Trophoblast cell (in vitro differentiated cells and primary cell): Measurements from ENCODE around the gene SLX4IP.

Experiments used
- DNase-seq, 2 donors: peaks; one replicate each; pipeline ENCODE4 v3.0.0-alpha.2; 2016
- H2AFZ ChIP-seq: 2 replicates; pipeline ENCODE4 v1.6.1; 2013; ENCODE audit warnings: low read length, moderate library complexity, mild to moderate bottlenecking; ENCODE audit not compliant: insufficient read depth, poor library complexity
- H2AK5ac ChIP-seq: 2 replicates; pipeline ENCODE4 v1.6.1; 2013; ENCODE audit warnings: mild to moderate bottlenecking, low read length
- H2BK120ac ChIP-seq: 2 replicates; pipeline ENCODE4 v1.6.1; 2013; ENCODE audit warnings: low read length, mild to moderate bottlenecking, moderate library complexity; ENCODE audit not compliant: insufficient read depth, poor library complexity
- H2BK12ac ChIP-seq: 2 replicates; pipeline ENCODE4 v1.6.1; 2013; ENCODE audit warnings: mild to moderate bottlenecking, low read length, moderate library complexity
- H2BK5ac ChIP-seq: 2 replicates; pipeline ENCODE4 v1.6.1; 2013; ENCODE audit warnings: low read length, low read depth, moderate library complexity, mild to moderate bottlenecking; ENCODE audit not compliant: poor library complexity
- H3K14ac ChIP-seq: 2 replicates; pipeline ENCODE4 v1.6.1; 2013; ENCODE audit warnings: mild to moderate bottlenecking, low read length
- H3K18ac ChIP-seq: 2 replicates; pipeline ENCODE4 v1.6.1; 2013; ENCODE audit warnings: mild to moderate bottlenecking, low read length
- H3K23ac ChIP-seq: 2 replicates; pipeline ENCODE4 v1.6.1; 2013; ENCODE audit warnings: low read length
- H3K27ac ChIP-seq: 2 replicates; pipeline ENCODE4 v1.5.1; 2013; ENCODE audit warnings: low read depth, mild to moderate bottlenecking, inconsistent platforms, low read length, moderate library complexity
- H3K27me3 ChIP-seq: 2 replicates; pipeline ENCODE4 v1.6.1; 2013; ENCODE audit warnings: inconsistent platforms, mild to moderate bottlenecking, low read length, moderate library complexity; ENCODE audit not compliant: insufficient read depth
- H3K36me3 ChIP-seq, 2 experiments: 1 replicate in 1 of 2; 2 replicates in 1 of 2; pipeline ENCODE4 v1.6.1; 2013; ENCODE audit warnings: low read length in 2 of 2, mild to moderate bottlenecking in 2 of 2, moderate library complexity in 1 of 2; ENCODE audit not compliant: insufficient read depth in 2 of 2, control insufficient read depth in 1 of 2
- H3K4ac ChIP-seq: 2 replicates; pipeline ENCODE4 v1.6.1; 2013; ENCODE audit warnings: low read depth, mild to moderate bottlenecking, low read length, moderate library complexity
- H3K4me1 ChIP-seq, 2 experiments: 1 replicate in 1 of 2; 2 replicates in 1 of 2; pipeline ENCODE4 v1.6.1; 2013; ENCODE audit warnings: low read length in 2 of 2, mild to moderate bottlenecking in 2 of 2, moderate library complexity in 1 of 2; ENCODE audit not compliant: insufficient read depth in 2 of 2, control insufficient read depth in 1 of 2
- H3K4me2 ChIP-seq: 2 replicates; pipeline ENCODE4 v1.6.1; 2013; ENCODE audit warnings: inconsistent platforms, mild to moderate bottlenecking, low read length, moderate library complexity
- H3K4me3 ChIP-seq: 2 replicates; pipeline ENCODE4 v1.5.1; 2013; ENCODE audit warnings: mild to moderate bottlenecking, low read depth, low read length, inconsistent platforms
- H3K79me1 ChIP-seq: one replicate; pipeline ENCODE4 v1.6.1; 2013; ENCODE audit warnings: low read length
- H3K79me2 ChIP-seq: 2 replicates; pipeline ENCODE4 v1.6.1; 2013; ENCODE audit warnings: low read length, mild to moderate bottlenecking; ENCODE audit not compliant: control insufficient read depth, insufficient read depth, poor library complexity
- H3K9ac ChIP-seq: 2 replicates; pipeline ENCODE4 v1.6.1; 2013; ENCODE audit warnings: mild to moderate bottlenecking, low read length
- H3K9me3 ChIP-seq: 2 replicates; pipeline ENCODE4 v1.6.1; 2013; ENCODE audit warnings: low read depth, mild to moderate bottlenecking, control low read depth, inconsistent platforms, low read length; ENCODE audit not compliant: insufficient read depth
- H4K12ac ChIP-seq: 2 replicates; pipeline ENCODE4 v1.6.1; 2013; ENCODE audit warnings: low read depth, mild to moderate bottlenecking, low read length, moderate library complexity
- H4K8ac ChIP-seq: 2 replicates; pipeline ENCODE4 v1.6.1; 2013; ENCODE audit warnings: low read depth, mild to moderate bottlenecking, low read length, moderate library complexity
- H4K91ac ChIP-seq: one replicate; pipeline ENCODE4 v1.6.1; 2013; ENCODE audit warnings: low read depth, mild to moderate bottlenecking, low read length, moderate library complexity
- WGBS: extraction: QIAGEN DNeasy Blood & Tissue Kit; methylation state at CpG from one replicate; pipeline ENCODE4 v1.1.7; 2013; ENCODE audit warnings: missing lambda C conversion rate; ENCODE audit not compliant: insufficient read length, insufficient coverage; ENCODE audit errors: extremely low coverage; 5-methylcytosine and 5-hydroxymethylcytosine counted together

Gene SLX4IP

GRCh38 chr20:10621149-10621548 is 186.0 kb downstream of the SLX4IP start:
- Histone ChIP-seq H3K18ac (no peak overlapping the region), H2BK12ac (no peak overlapping the region), H4K91ac (no peak overlapping the region), H3K79me1 (peaks cover 22% of the 10 kb centered on the region), H3K14ac (no peak overlapping the region), H3K23ac (no peak overlapping the region), H3K4ac (no peak overlapping the region), H3K4me2 (peak overlapping the region; percentile 16), H3K79me2 (peaks cover 3% of the 10 kb centered on the region), H3K9me3 (peaks cover 4% of the 10 kb centered on the region), H4K8ac (no peak overlapping the region), H3K4me1 (peaks cover 14 to 23% of the 10 kb centered on the region in 2 experiments), H2BK5ac (no peak overlapping the region), H2AK5ac (no peak overlapping the region), H2AFZ (no peak overlapping the region), H2BK120ac (no peak overlapping the region), H4K12ac (no peak overlapping the region), H3K9ac (no peak overlapping the region), H3K4me3 (no peak overlapping the region), H3K27ac (no peak overlapping the region), H3K36me3 (no peaks in the 10 kb centered on the region), H3K27me3 (no peaks in the 10 kb centered on the region)
- no peak for DNase-seq
- no CpG with 5 or more reads among the region's 3 CpGs for WGBS

GRCh38 chr20:10622657-10623418 is 187.7 kb downstream of the SLX4IP start:
- no CpG with 5 or more reads among the region's 16 CpGs for WGBS
- no peak overlapping the region for H2AFZ ChIP-seq
- H3K36me3 ChIP-seq = no peaks in the 10 kb centered on the region
- peak overlapping the region; percentile 85 for H2BK120ac ChIP-seq
- no peak overlapping the region for H3K4me3 ChIP-seq
- H3K27me3 ChIP-seq = no peaks in the 10 kb centered on the region
- H3K79me2 ChIP-seq = peaks cover 3% of the 10 kb centered on the region
- peak overlapping the region; percentile 75 for H3K18ac ChIP-seq
- peaks cover 14 to 23% of the 10 kb centered on the region in 2 experiments for H3K4me1 ChIP-seq
- H3K14ac ChIP-seq = peak overlapping the region; percentile 79
- peak overlapping the region; percentile 61 for H4K12ac ChIP-seq
- H2BK5ac ChIP-seq = peak overlapping the region; percentile 89
- DNase-seq = peak; percentile 19 to 70
- no peak overlapping the region for H3K4me2 ChIP-seq
- peaks cover 22% of the 10 kb centered on the region for H3K79me1 ChIP-seq
- H3K9me3 ChIP-seq = peaks cover 4% of the 10 kb centered on the region
- peak overlapping the region; percentile 80 for H4K8ac ChIP-seq
- peak overlapping the region; percentile 98 for H2BK12ac ChIP-seq
- peak overlapping the region; percentile 83 for H2AK5ac ChIP-seq
- H3K9ac ChIP-seq = no peak overlapping the region
- peak overlapping the region; percentile 2 for H3K4ac ChIP-seq
- H3K23ac ChIP-seq = no peak overlapping the region
- peak overlapping the region; percentile 81 for H3K27ac ChIP-seq
- H4K91ac ChIP-seq = peak overlapping the region; percentile 90

GRCh38 chr20:10625641-10626040 is 190.5 kb downstream of the SLX4IP start:
- no peak overlapping the region for H2BK120ac ChIP-seq
- H3K4ac ChIP-seq = no peak overlapping the region
- peaks cover 24% of the 10 kb centered on the region for H3K79me1 ChIP-seq
- no peak overlapping the region for H2BK12ac ChIP-seq
- peak; percentile 76 to 95 for DNase-seq
- no peak overlapping the region for H3K18ac ChIP-seq
- H3K14ac ChIP-seq = no peak overlapping the region
- H3K9ac ChIP-seq = no peak overlapping the region
- no peak overlapping the region for H2AK5ac ChIP-seq
- peaks cover 18 to 30% of the 10 kb centered on the region in 2 experiments for H3K4me1 ChIP-seq
- no CpG with 5 or more reads among the region's 2 CpGs for WGBS
- H3K79me2 ChIP-seq = peaks cover 1% of the 10 kb centered on the region
- no peak overlapping the region for H4K12ac ChIP-seq
- H3K27ac ChIP-seq = no peak overlapping the region
- H3K9me3 ChIP-seq = peaks cover 4% of the 10 kb centered on the region
- H2AFZ ChIP-seq = no peak overlapping the region
- no peak overlapping the region for H3K4me3 ChIP-seq
- no peak overlapping the region for H4K8ac ChIP-seq
- H3K36me3 ChIP-seq = no peaks in the 10 kb centered on the region
- H2BK5ac ChIP-seq = no peak overlapping the region
- no peak overlapping the region for H4K91ac ChIP-seq
- H3K23ac ChIP-seq = no peak overlapping the region
- H3K4me2 ChIP-seq = no peak overlapping the region
- no peaks in the 10 kb centered on the region for H3K27me3 ChIP-seq

GRCh38 chr20:10626896-10627295 is 191.8 kb downstream of the SLX4IP start:
- H2BK12ac ChIP-seq = no peak overlapping the region
- H2BK5ac ChIP-seq = no peak overlapping the region
- H3K27me3 ChIP-seq = no peaks in the 10 kb centered on the region
- H2BK120ac ChIP-seq = no peak overlapping the region
- WGBS = no CpG with 5 or more reads among the region's 3 CpGs
- peaks cover 1% of the 10 kb centered on the region for H3K79me2 ChIP-seq
- H3K18ac ChIP-seq = no peak overlapping the region
- H3K4me1 ChIP-seq = peaks cover 21 to 27% of the 10 kb centered on the region in 2 experiments
- H4K8ac ChIP-seq = no peak overlapping the region
- no peak for DNase-seq
- H3K4me3 ChIP-seq = no peak overlapping the region
- no peak overlapping the region for H4K91ac ChIP-seq
- no peak overlapping the region for H3K9ac ChIP-seq
- no peak overlapping the region for H3K4me2 ChIP-seq
- H3K27ac ChIP-seq = no peak overlapping the region
- H2AK5ac ChIP-seq = no peak overlapping the region
- peaks cover 25% of the 10 kb centered on the region for H3K79me1 ChIP-seq
- H3K36me3 ChIP-seq = no peaks in the 10 kb centered on the region
- no peak overlapping the region for H4K12ac ChIP-seq
- H3K9me3 ChIP-seq = peaks cover 4% of the 10 kb centered on the region
- no peak overlapping the region for H3K14ac ChIP-seq
- H3K4ac ChIP-seq = no peak overlapping the region
- H2AFZ ChIP-seq = no peak overlapping the region
- no peak overlapping the region for H3K23ac ChIP-seq
